ENCODE measurements around the gene SGTA.

GRCh38 chr19:2787115-2787514 lies 4.0 kb upstream of the SGTA start:
- TF ChIP-seq CTCF (IDR thresholded peaks at IDR 0.05; ENCODE audit: insufficient read depth, low read length, poor library complexity, severe bottlenecking) (no peak), EZH2phosphoT487 (conservative IDR thresholded peaks at IDR 0.05; ENCODE audit: low read length) (no peak)

All from SU-DHL-6 (cell line).